ENCODE data around the gene AHRR.

DNA sequence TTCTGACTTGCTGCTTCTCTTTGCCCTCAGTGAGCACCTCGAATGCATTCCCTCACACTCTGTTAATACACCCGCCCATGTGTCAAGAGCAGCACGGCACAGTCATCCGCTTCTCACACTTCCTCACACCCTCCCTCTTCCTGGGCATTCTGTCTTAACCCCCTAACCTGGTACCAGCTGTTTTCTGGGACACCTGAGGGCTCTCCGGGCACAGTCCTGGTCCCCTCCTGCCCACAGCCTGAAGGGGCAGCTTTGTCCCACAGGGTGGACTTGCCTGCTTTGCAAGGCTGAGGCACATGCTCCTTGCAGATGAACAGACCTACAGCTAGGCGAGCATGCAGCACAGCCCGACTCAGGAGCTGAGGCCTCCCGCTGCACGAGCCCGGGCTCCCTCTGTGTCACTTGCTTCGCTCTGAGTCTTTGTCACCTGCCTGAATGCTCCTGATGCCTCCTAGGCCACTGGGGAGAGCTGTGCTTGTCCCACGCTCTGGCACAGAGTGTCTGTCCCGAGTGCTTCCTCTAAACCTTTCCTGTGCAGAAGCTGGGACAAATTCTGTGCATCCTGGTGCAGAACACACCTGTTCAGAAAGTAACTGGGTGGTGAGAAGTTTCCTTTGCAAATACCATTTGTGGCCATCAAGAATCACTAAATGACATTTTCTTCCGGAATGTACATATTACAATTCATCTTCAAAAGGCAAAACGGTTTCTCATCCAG lies 47.8 kb downstream of the AHRR start:
- TF ChIP-seq, protein P1, sequence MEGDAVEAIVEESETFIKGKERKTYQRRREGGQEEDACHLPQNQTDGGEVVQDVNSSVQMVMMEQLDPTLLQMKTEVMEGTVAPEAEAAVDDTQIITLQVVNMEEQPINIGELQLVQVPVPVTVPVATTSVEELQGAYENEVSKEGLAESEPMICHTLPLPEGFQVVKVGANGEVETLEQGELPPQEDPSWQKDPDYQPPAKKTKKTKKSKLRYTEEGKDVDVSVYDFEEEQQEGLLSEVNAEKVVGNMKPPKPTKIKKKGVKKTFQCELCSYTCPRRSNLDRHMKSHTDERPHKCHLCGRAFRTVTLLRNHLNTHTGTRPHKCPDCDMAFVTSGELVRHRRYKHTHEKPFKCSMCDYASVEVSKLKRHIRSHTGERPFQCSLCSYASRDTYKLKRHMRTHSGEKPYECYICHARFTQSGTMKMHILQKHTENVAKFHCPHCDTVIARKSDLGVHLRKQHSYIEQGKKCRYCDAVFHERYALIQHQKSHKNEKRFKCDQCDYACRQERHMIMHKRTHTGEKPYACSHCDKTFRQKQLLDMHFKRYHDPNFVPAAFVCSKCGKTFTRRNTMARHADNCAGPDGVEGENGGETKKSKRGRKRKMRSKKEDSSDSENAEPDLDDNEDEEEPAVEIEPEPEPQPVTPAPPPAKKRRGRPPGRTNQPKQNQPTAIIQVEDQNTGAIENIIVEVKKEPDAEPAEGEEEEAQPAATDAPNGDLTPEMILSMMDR (IDR thresholded peaks at IDR 0.05): no peak
- TF ChIP-seq POLR2A (IDR thresholded peaks at IDR 0.05): no peak
